ENCODE data around the gene PARP11.
"Not testable (repeated sequence)": the region's sequence is repeated elsewhere in the genome, so short reads cannot be mapped to it uniquely, and the experiment has no call there.

The PARP11 gene

GRCh38 chr12:3871356-3871755, 1.8 kb downstream of the PARP11 start:
- no peak for TF ChIP-seq CTCF (IDR thresholded peaks at IDR 0.05; ENCODE audit: low read depth, low read length)
- H3K4me3 ChIP-seq (ENCODE audit: low read depth, low read length): no peak overlapping the region
- DNase-seq (ENCODE audit: low read depth, low spot score): no peak
- in situ Hi-C loops (cut with HindIII; ENCODE audit: low sequenced_read_pairs): no loop called here

- no peak for DNase-seq (ENCODE audit: low read depth, low spot score)
- in situ Hi-C loops (cut with HindIII; ENCODE audit: low sequenced_read_pairs): no loop called here
- no peak overlapping the region for H3K4me3 ChIP-seq (ENCODE audit: low read depth, low read length)
- no peak for TF ChIP-seq CTCF (IDR thresholded peaks at IDR 0.05; ENCODE audit: low read depth, low read length)
Measured at GRCh38 chr12:3869865-3870264, 3.3 kb downstream of the PARP11 start.

- DNase-seq (ENCODE audit: low read depth, low spot score): no peak
- in situ Hi-C loops (cut with HindIII; ENCODE audit: low sequenced_read_pairs): no loop called here
- TF ChIP-seq CTCF (IDR thresholded peaks at IDR 0.05; ENCODE audit: low read depth, low read length): no peak
- no peak overlapping the region for H3K4me3 ChIP-seq (ENCODE audit: low read depth, low read length)
Measured at GRCh38 chr12:3869433-3869832, 3.8 kb downstream of the PARP11 start.

- in situ Hi-C loops (cut with HindIII; ENCODE audit: low sequenced_read_pairs): no loop called here
- no peak for DNase-seq (ENCODE audit: low read depth, low spot score)
- no peak for TF ChIP-seq CTCF (IDR thresholded peaks at IDR 0.05; ENCODE audit: low read depth, low read length)
- H3K4me3 ChIP-seq (ENCODE audit: low read depth, low read length): no peak overlapping the region
Measured at GRCh38 chr12:3863756-3864155, 9.4 kb downstream of the PARP11 start.

GRCh38 chr12:3842517-3842916, 30.7 kb downstream of the PARP11 start:
- in situ Hi-C loops (cut with HindIII; ENCODE audit: low sequenced_read_pairs): no loop called here
- DNase-seq (ENCODE audit: low read depth, low spot score): no peak
- TF ChIP-seq CTCF (IDR thresholded peaks at IDR 0.05; ENCODE audit: low read depth, low read length): no peak
- no peak overlapping the region for H3K4me3 ChIP-seq (ENCODE audit: low read depth, low read length)

GRCh38 chr12:3841783-3842182, 31.4 kb downstream of the PARP11 start:
- no peak overlapping the region for H3K4me3 ChIP-seq (ENCODE audit: low read depth, low read length)
- in situ Hi-C loops (cut with HindIII; ENCODE audit: low sequenced_read_pairs): no loop called here
- TF ChIP-seq CTCF (IDR thresholded peaks at IDR 0.05; ENCODE audit: low read depth, low read length): no peak
- no peak for DNase-seq (ENCODE audit: low read depth, low spot score)

- DNase-seq (ENCODE audit: low read depth, low spot score); H3K4me3 ChIP-seq (ENCODE audit: low read depth, low read length); in situ Hi-C loops (cut with HindIII; ENCODE audit: low sequenced_read_pairs): not testable (repeated sequence)
Measured at GRCh38 chr12:3840833-3841232, 32.4 kb downstream of the PARP11 start.

GRCh38 chr12:3839745-3840144, 33.5 kb downstream of the PARP11 start:
- DNase-seq (ENCODE audit: low read depth, low spot score); H3K4me3 ChIP-seq (ENCODE audit: low read depth, low read length); in situ Hi-C loops (cut with HindIII; ENCODE audit: low sequenced_read_pairs): not testable (repeated sequence)

GRCh38 chr12:3838701-3839548, 34.3 kb downstream of the PARP11 start:
- H3K4me3 ChIP-seq (ENCODE audit: low read depth, low read length); DNase-seq (ENCODE audit: low read depth, low spot score); in situ Hi-C loops (cut with HindIII; ENCODE audit: low sequenced_read_pairs): not testable (repeated sequence)

Data from astrocyte of the spinal cord (primary cell).